Loucy (cell line): Measurements from ENCODE around the gene ACSF3.

Experiments
- H2AFZ ChIP-seq: fragments of 200-600 bp; sonication (generic); 2 replicates; pipeline ENCODE4 v1.6.0; 2016; ENCODE audit warnings: antibody characterized with exemption, mild to moderate bottlenecking, low read length, moderate library complexity
- H3F3A ChIP-seq: fragments of 200-600 bp; 2 replicates; pipeline ENCODE4 v1.6.0; 2016; ENCODE audit warnings: antibody characterized with exemption, low read depth, mild to moderate bottlenecking
- H3K27me3 ChIP-seq: fragments of 200-600 bp; sonication (generic); 2 replicates; pipeline ENCODE4 v1.6.1; 2014; ENCODE audit warnings: low read length, mild to moderate bottlenecking; ENCODE audit not compliant: insufficient read depth, poor library complexity, severe bottlenecking
- H3K36me3 ChIP-seq: fragments of 200-600 bp; sonication (generic); 2 replicates; pipeline ENCODE4 v1.6.1; 2016; ENCODE audit warnings: low read length; ENCODE audit not compliant: insufficient read depth
- H3K4me1 ChIP-seq: fragments of 200-600 bp; sonication (generic); 2 replicates; pipeline ENCODE4 v1.5.1; 2014; ENCODE audit warnings: low read length, mild to moderate bottlenecking; ENCODE audit not compliant: insufficient read depth, poor library complexity, severe bottlenecking
- H3K4me2 ChIP-seq: fragments of 200-600 bp; sonication (generic); 2 replicates; pipeline ENCODE4 v1.6.0; 2014; ENCODE audit warnings: antibody characterized with exemption, low read length, low read depth, mild to moderate bottlenecking; ENCODE audit not compliant: poor library complexity, severe bottlenecking
- H3K4me3 ChIP-seq: fragments of 200-600 bp; sonication (generic); 2 replicates; pipeline ENCODE4 v1.5.1; 2014; ENCODE audit warnings: low read length, mild to moderate bottlenecking, mixed read lengths; ENCODE audit not compliant: poor library complexity, severe bottlenecking
- H3K79me2 ChIP-seq: fragments of 200-600 bp; sonication (generic); 2 replicates; pipeline ENCODE4 v1.6.1; 2014; ENCODE audit warnings: low read length; ENCODE audit not compliant: insufficient read depth
- H3K9ac ChIP-seq: fragments of 200-600 bp; sonication (generic); 2 replicates; pipeline ENCODE4 v1.6.0; 2014; ENCODE audit warnings: mild to moderate bottlenecking, low read depth, low read length, moderate library complexity; ENCODE audit not compliant: poor library complexity, severe bottlenecking
- H3K9me2 ChIP-seq: fragments of 200-600 bp; sonication (generic); replicated peaks from 2 replicates; pipeline ENCODE4 v1.6.1; 2016; ENCODE audit warnings: low read depth, low read length, mixed read lengths
- H3K9me3 ChIP-seq: fragments of 200-600 bp; sonication (generic); 2 replicates; pipeline ENCODE4 v1.6.1; 2014; ENCODE audit warnings: mild to moderate bottlenecking, antibody characterized with exemption, low read length, low read depth; ENCODE audit not compliant: insufficient read depth
- H4K20me1 ChIP-seq: fragments of 200-600 bp; sonication (generic); 2 replicates; pipeline ENCODE4 v1.6.0; 2014; ENCODE audit warnings: antibody characterized with exemption, low read length, mild to moderate bottlenecking; ENCODE audit not compliant: insufficient read depth, poor library complexity, severe bottlenecking
- EZH2phosphoT487 ChIP-seq: fragments of 200-600 bp; IDR thresholded peaks from 2 replicates; pipeline ENCODE4 v1.6.1; 2018; ENCODE audit warnings: antibody characterized with exemption, mild to moderate bottlenecking, moderate library complexity, borderline replicate concordance
- TF ChIP-seq, protein P1 (sequence below): fragments of 200-600 bp; sonication (generic); conservative IDR thresholded peaks from 2 replicates; pipeline ENCODE4 v1.5.1; 2014; ENCODE audit warnings: mild to moderate bottlenecking, antibody characterized with exemption, low read length

The ACSF3 gene

GRCh38 chr16:89200850-89201411 is 107.3 kb downstream of the ACSF3 start:
- Histone ChIP-seq H3K4me3 (no peak overlapping the region), H3K9ac (no peak overlapping the region), H3K79me2 (no peaks in the 10 kb centered on the region), H3K4me1 (no peaks in the 10 kb centered on the region), H3K36me3 (no peaks in the 10 kb centered on the region), H3K27me3 (no peaks in the 10 kb centered on the region), H3K9me2 (no peaks in the 10 kb centered on the region), H2AFZ (no peak overlapping the region), H3K9me3 (no peaks in the 10 kb centered on the region), H4K20me1 (no peaks in the 10 kb centered on the region), H3K4me2 (no peak overlapping the region), H3F3A (no peaks in the 10 kb centered on the region)
- TF ChIP-seq, protein P1, sequence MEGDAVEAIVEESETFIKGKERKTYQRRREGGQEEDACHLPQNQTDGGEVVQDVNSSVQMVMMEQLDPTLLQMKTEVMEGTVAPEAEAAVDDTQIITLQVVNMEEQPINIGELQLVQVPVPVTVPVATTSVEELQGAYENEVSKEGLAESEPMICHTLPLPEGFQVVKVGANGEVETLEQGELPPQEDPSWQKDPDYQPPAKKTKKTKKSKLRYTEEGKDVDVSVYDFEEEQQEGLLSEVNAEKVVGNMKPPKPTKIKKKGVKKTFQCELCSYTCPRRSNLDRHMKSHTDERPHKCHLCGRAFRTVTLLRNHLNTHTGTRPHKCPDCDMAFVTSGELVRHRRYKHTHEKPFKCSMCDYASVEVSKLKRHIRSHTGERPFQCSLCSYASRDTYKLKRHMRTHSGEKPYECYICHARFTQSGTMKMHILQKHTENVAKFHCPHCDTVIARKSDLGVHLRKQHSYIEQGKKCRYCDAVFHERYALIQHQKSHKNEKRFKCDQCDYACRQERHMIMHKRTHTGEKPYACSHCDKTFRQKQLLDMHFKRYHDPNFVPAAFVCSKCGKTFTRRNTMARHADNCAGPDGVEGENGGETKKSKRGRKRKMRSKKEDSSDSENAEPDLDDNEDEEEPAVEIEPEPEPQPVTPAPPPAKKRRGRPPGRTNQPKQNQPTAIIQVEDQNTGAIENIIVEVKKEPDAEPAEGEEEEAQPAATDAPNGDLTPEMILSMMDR: no peak
- TF ChIP-seq EZH2phosphoT487: no peak

DNA sequence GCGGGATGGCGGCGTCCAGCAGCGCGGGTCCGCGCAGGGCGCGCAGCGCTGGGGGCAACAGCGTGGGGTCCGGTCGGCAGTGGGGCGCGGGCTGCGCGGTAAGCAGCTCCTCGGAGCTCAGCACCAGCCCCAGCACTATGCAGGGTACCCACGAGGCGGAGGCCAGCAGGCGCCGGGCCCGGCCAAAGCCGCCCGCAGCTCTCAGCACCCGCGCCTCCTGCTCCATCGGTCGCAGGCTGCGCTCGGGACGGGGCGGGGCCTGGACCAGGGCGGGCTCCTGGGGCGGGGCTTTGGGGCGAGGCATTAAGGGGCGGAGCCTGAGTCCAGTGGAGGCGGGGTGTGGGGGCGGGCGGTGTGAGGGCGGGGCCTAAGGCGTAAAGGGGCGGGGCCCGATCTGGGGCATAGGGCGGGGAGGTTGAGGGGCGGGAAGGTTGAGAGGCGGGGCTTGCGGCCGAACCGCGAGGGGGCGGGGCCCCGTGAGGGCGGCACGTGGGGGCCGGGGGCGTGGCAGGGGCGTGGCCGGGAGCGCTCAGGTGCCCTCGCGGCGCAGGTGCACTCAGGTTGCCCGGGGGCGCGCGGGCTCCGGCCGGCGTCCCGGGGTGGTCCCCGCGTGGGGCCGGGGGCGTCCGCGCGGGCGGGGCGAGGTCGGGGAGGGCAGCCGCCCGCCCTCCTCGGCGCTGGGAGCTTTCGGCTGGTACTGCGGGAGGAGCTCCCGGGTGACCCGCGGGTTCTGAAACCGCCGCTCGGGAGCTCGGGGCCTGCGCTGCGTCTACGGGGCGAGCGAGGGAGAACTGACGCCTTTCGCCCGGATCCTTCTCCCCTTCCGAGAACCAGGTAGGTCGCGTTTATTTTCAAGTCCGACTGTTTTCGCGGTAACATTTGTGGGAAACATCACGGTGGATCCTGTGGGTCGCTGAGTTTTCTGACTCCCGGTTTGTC is 108.1 kb downstream of the ACSF3 start:
- no peak overlapping the region for H3K4me3 ChIP-seq

GRCh38 chr16:89202422-89203215 is 109.0 kb downstream of the ACSF3 start:
- no peak overlapping the region for H3K4me2 ChIP-seq
- TF ChIP-seq, protein P1: no peak
- TF ChIP-seq EZH2phosphoT487: no peak
- H3K36me3 ChIP-seq: no peaks in the 10 kb centered on the region
- no peaks in the 10 kb centered on the region for H3K4me1 ChIP-seq
- H3K9ac ChIP-seq: no peak overlapping the region
- no peaks in the 10 kb centered on the region for H3K9me2 ChIP-seq
- no peaks in the 10 kb centered on the region for H3F3A ChIP-seq
- no peaks in the 10 kb centered on the region for H4K20me1 ChIP-seq
- no peaks in the 10 kb centered on the region for H3K79me2 ChIP-seq
- H3K4me3 ChIP-seq: no peak overlapping the region
- no peaks in the 10 kb centered on the region for H3K27me3 ChIP-seq
- H2AFZ ChIP-seq: no peak overlapping the region
- H3K9me3 ChIP-seq: no peaks in the 10 kb centered on the region

More for the DNA sequence above, 108.1 kb downstream of the ACSF3 start:
- no peaks in the 10 kb centered on the region for H3K9me2 ChIP-seq
- TF ChIP-seq, protein P1: no peak
- TF ChIP-seq EZH2phosphoT487: no peak
- no peak overlapping the region for H3K4me2 ChIP-seq
- H4K20me1 ChIP-seq: no peaks in the 10 kb centered on the region
- no peaks in the 10 kb centered on the region for H3F3A ChIP-seq
- H3K9me3 ChIP-seq: no peaks in the 10 kb centered on the region
- H3K9ac ChIP-seq: no peak overlapping the region
- H3K79me2 ChIP-seq: no peaks in the 10 kb centered on the region
- no peaks in the 10 kb centered on the region for H3K4me1 ChIP-seq
- H2AFZ ChIP-seq: no peak overlapping the region
- H3K27me3 ChIP-seq: no peaks in the 10 kb centered on the region
- no peaks in the 10 kb centered on the region for H3K36me3 ChIP-seq
